GM12891 (cell line): Measurements from ENCODE around the gene ANXA2R.

Experiments used
- PAX5 ChIP-seq: IDR thresholded peaks from 2 replicates; pipeline ENCODE4 v1.6.1; 2011; ENCODE audit warnings: low read length, moderate library complexity, mild to moderate bottlenecking; ENCODE audit not compliant: insufficient read depth, severe bottlenecking
- POLR2A ChIP-seq: IDR thresholded peaks from 2 replicates; pipeline ENCODE4 v1.6.1; 2011; ENCODE audit warnings: low read depth, low read length, control low read depth
- POLR2AphosphoS5 ChIP-seq: IDR thresholded peaks from 2 replicates; pipeline ENCODE4 v1.6.1; 2011; ENCODE audit warnings: low read depth, low read length, control low read depth
- POU2F2 ChIP-seq: IDR thresholded peaks from 2 replicates; pipeline ENCODE4 v1.6.1; 2011; ENCODE audit warnings: low read depth, mild to moderate bottlenecking, control low read depth, low read length, moderate library complexity
- SPI1 ChIP-seq: IDR thresholded peaks from 2 replicates; pipeline ENCODE4 v1.6.1; 2011; ENCODE audit warnings: low read depth, low read length, control low read depth
- TAF1 ChIP-seq: IDR thresholded peaks from 2 replicates; pipeline ENCODE4 v1.6.1; 2011; ENCODE audit warnings: low read depth, low read length, control low read depth

- TF ChIP-seq POLR2A (0 out of 2 replicates have a peak, but pooled peaks have one; percentile 35), POU2F2 (no peak), POLR2AphosphoS5 (peak; percentile 54; the same call in 1 of the 2 replicates), PAX5 (peak; percentile 58), TAF1 (peak; percentile 46; the same call in 1 of the 2 replicates), SPI1 (no peak)
Observed at GRCh38 chr5:43019614-43020398, 20.3 kb downstream of the ANXA2R start.
